ENCODE data around the gene METAP2.

DNA sequence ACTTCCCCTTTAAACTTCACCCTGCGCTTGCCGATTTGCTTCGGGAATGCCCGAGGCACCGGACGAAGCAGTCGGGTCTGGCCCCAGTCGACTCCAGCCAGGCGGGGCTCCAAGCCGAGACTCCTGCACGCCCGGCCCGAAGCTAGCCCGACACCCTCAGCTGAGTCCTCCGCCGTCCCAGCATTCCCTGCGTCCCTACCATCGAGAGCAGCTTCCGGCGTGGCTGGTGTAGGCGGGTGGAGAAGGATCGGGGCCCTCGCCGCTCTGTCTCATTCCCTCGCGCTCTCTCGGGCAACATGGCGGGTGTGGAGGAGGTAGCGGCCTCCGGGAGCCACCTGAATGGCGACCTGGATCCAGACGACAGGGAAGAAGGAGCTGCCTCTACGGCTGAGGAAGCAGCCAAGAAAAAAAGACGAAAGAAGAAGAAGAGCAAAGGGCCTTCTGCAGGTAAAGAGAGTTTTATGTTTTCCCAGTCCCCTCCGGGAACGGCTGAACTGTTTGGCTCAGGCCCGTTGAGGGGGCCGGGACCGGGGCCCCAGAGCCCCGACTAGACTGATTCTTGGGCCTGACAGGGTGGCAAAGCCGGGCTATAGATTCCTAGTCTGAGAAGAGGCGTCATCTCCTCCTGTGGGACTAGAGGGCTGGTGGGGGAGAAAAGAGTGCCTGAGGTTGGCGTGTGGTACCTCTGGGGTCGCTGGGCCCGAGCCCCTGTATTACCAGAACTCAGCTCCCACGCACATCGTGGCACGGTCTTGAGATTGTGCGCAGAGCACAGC lies at the start of gene METAP2:
- TF ChIP-seq, protein P1, sequence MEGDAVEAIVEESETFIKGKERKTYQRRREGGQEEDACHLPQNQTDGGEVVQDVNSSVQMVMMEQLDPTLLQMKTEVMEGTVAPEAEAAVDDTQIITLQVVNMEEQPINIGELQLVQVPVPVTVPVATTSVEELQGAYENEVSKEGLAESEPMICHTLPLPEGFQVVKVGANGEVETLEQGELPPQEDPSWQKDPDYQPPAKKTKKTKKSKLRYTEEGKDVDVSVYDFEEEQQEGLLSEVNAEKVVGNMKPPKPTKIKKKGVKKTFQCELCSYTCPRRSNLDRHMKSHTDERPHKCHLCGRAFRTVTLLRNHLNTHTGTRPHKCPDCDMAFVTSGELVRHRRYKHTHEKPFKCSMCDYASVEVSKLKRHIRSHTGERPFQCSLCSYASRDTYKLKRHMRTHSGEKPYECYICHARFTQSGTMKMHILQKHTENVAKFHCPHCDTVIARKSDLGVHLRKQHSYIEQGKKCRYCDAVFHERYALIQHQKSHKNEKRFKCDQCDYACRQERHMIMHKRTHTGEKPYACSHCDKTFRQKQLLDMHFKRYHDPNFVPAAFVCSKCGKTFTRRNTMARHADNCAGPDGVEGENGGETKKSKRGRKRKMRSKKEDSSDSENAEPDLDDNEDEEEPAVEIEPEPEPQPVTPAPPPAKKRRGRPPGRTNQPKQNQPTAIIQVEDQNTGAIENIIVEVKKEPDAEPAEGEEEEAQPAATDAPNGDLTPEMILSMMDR (IDR thresholded peaks at IDR 0.05; ENCODE audit: insufficient read depth, low read length, poor library complexity, severe bottlenecking) = no peak
- no peak for TF ChIP-seq EZH2phosphoT487 (conservative IDR thresholded peaks at IDR 0.05; ENCODE audit: low read length)
